ENCODE measurements around the gene MAMDC2.

Gene MAMDC2

GRCh38 chr9:70110194-70111041 is 66.8 kb downstream of the MAMDC2 start:
- peak; percentile 49 for DNase-seq

DNA sequence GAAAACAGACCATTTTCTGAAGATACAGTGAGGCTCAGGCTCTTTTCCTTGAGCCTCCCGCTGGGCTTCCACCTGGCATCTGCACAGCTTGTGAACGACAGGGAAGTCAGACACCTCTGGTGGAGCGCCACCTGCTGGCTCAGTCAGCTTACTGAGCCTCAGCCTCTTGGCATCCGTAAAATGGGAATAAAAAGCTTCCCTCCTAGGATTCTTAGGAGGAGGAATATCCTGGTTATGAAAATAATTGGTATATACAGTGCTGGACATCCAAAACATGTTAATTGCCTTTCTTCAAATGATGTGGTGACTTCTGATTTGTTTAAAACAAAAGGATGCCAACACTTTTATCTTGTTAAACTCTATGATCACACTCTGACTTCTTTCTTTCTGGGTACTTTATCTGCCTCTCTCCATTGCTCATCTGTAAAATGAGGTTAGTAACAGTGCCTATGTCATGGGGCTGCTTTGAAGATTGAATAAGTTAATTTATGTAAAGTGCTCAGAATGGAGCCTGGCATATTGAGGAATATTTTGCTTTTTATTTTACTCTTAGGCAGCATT is 67.5 kb downstream of the MAMDC2 start:
- DNase-seq = peak; percentile 88

DNA sequence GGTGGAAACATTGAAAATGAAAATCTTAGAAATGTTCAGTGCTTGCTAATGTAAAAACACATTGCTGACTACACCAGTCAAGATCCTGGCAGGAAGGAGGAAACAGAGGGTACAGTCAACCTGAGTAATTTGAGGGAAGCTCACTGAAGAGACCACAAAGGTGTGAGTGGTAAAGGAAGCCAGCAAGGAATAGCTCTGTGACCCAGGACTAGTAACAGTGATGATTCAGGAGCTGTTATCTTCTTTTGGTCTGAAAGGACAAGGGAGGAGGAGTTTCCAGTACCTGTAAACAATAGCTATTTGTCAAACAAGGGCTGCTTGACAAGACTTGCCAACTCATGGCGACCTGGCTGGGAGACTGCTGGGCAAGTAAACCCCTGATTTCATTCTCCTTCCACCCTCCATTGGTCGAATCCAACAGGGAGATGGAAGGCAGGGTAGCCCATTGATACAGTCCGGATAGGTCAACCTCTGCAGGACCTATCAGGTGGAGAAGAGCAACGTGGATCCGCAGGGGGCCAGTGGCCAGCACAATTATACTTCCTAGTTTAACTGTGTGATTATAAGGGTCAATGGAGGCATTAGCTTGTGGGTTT is 68.1 kb downstream of the MAMDC2 start:
- no peak for DNase-seq

- no peak for DNase-seq
Measured at GRCh38 chr9:70112981-70113380, 69.3 kb downstream of the MAMDC2 start.

DNA sequence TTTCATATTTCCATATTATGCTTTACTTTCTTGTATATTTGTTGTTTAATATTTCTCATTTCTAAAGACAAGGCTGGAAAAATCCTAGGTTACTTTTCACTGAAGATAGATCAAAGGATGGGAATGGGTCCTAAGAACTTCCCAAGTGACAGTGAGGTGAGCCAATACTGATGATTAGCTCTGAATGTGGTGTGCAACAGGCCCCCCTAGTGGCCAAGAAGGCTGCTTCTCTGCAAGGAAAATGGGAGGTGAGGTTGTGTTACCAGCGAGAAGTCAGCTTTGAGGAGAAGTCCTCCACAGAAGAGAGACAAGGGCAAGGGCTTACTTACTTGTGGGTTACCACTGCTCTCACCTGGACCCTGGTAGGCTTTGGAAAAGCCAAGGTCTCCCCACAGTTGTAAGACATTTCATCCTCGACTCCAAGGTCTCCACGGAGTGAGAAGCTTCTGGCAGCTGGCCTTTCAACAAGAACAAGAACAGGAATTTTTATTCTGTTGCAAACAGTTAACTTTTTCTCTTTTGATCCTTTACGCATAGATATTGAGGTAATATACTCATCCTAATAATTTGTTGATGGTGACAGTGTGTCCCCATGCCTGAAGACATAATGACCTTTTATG is 69.9 kb downstream of the MAMDC2 start:
- no peak for DNase-seq

DNA sequence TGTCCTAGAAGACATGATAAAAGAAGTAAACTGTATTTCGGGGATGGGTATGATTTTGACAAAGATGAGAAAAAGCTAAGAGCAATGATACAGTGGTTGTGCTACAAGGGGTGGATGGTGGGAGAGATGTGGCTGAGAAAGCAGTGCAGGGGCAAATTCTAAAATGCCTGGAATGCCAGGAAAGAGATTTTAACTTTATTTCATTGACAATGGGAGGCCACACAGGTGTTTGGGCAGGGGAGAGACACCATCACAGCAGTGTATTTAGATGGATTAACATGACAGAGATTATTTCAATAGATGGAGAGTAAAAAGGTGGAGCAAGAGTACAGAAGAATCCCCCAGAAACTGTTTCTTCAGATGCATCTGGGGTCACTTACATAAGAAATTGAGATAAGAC is 71.2 kb downstream of the MAMDC2 start:
- no peak for DNase-seq

- DNase-seq = no peak
Measured at GRCh38 chr9:70117835-70118319, 74.2 kb downstream of the MAMDC2 start.

- no peak for DNase-seq
Measured at GRCh38 chr9:70119786-70120185, 76.1 kb downstream of the MAMDC2 start.

DNA sequence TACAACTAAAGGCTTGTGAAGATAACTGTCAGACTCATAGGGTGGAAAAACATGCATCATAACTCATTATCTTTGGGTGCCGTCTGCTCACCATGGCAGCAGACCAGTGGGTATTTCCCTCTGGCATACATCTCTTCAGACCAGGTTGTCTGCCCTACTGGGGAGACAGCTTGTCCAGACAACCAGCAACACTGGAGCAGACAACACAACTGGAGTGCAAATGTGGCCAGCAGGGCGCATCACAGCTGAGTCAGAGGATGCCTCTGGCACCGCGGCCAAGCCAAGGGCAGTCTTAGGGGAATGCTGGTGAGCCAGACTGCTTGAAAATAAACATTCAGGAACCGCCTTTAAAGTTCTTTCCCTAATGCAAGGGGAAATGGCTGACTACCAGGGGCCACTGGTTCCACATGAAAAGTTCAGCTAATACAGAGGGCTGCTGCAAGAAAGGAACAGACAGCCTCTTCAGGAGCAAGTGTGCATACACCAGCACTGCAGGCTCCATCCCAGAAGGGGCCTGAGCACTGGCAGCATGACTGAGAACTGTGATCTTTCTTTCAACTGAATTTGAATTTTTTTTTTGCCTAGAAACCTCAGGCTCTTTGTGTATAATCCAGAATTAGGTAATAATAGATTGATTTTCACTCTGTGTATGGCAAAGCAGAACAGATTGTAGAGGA is 77.3 kb downstream of the MAMDC2 start:
- DNase-seq = no peak

DNA sequence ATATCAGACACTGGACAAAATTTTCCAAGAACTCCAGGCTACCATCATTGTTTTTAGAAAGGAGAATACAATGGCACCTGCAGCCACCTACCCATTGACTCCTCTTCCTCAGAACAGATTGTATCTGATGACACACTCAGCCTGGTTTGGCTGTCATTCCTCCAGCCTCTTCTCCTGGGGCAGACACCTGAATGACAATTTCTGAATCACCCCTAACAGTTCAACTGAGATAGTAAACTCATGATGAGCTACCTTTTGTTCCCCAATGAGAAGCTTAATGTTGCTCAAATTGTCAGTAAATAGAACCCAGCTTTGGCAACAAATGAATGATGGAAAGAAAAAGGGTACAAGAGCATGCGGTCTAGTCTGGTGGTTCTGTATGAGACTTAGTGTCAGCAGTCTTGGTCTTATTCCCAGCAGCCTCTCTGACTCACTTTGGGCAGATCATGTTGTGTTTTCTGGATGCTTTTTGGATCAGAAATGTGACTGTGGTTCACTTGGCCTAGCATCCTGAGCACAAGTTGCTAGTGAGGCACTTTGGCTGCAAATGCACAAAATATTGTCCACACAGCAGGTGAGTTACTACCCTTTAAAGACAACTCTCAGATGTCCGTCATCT is 78.3 kb downstream of the MAMDC2 start:
- DNase-seq = no peak

DNA sequence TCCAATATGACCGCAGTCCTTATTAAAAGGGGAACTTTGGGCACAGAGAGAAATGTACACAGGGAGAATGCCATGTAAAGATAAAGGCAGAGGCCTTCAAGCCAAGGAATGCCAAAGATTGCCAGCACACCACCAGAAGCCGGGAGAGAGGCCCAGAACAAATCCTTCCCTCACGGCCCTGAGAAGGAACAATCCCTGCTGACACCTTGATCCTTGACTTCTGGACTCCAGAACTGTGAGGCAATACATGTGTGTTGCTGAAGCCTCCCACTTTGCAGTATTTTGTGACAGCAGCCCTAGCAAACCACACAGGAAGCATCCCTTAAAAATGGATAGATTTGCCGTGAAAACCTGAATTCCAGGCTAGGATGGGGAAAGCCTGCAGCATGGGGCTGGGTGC is 80.0 kb downstream of the MAMDC2 start:
- no peak for DNase-seq

DNA sequence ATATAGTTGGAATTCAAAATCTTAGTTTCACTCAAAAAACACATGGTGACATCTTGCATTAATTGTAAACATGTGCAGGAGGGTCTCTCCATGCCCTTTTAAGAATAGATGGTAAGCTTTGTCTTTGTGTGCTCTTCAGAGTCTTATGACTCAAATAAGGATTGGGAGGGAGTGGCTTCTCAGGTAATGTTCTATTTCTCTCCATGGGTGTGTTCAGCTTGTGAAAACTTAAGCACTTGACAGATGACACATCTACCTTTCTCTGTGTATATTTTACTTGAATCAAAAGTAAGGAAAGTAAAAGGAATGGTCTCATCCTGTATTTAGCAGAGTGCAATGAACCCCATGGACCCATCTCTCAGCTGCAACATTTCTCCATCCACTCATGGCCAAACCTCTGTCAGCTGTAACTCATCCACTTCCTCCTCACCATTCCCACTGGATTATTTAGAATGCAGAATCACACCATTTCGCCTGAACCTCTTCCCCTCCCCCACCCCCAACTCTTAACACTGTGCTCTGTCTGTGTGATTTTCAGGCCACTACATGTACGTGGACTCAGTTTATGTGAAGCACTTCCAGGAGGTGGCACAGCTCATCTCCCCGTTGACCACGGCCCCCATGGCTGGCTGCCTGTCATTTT is 82.1 kb downstream of the MAMDC2 start:
- DNase-seq = no peak

DNA sequence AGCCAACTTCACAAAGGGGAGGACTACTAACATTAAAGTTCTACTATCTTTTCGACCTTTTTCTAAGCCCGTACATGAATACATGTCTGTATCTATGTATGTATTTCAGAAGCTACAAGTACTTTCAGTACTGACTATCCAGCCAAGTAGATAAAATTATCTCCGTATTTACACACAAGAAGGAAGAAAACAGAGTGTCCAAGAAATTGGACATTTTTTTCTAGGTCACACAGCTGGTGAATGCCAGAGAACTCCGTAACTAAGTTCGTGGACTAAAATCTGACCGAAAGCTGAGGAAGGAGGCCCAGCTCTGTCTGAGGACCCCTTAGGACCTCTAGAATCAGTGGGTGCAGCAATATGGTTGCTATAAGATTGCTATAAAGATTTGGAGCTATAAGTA is 83.4 kb downstream of the MAMDC2 start:
- DNase-seq = no peak

DNA sequence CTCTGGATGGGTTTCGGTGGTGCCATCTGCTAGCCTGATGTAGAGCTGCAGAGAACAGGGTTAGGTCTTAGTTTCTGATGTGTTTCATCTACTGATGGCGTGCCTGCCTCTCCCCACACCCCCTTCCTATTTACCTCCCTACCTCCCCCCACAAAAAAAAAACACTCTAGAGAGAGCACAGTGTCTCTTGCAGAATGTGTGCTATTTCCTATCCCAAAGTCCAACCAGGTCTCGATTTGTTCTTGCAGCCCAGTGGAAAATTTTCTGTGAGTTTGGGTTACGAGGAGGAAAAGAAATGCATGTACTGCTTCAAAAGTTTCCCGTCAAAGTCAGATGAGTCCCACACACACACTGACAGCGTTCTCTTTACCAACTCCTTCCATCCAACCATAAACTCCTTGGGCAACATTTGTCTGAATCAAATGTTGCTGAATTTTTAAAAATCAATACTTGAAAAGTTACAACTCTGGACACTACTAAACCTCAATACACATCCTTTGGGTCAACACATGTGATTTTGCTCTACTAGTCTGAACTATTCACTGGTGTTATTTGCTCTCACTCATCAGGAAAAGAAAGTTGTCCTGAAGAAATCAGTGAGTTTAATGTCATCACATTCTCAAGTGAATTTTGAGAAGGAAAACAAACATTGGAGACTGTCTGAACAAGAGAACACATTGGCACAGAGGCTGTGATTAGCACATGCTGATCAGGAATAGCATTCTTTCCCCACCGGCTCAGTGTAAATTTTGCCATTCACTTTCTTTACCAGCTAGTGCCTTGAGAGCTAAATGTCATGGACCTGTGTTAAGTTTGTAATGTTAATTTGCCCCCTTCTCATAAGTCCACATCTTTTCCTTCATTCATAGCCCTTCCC is 84.1 kb downstream of the MAMDC2 start:
- DNase-seq = no peak

- no peak for DNase-seq
Measured at GRCh38 chr9:70130266-70130665, 86.6 kb downstream of the MAMDC2 start.

GRCh38 chr9:70131296-70131695 is 87.6 kb downstream of the MAMDC2 start:
- DNase-seq = no peak

DNA sequence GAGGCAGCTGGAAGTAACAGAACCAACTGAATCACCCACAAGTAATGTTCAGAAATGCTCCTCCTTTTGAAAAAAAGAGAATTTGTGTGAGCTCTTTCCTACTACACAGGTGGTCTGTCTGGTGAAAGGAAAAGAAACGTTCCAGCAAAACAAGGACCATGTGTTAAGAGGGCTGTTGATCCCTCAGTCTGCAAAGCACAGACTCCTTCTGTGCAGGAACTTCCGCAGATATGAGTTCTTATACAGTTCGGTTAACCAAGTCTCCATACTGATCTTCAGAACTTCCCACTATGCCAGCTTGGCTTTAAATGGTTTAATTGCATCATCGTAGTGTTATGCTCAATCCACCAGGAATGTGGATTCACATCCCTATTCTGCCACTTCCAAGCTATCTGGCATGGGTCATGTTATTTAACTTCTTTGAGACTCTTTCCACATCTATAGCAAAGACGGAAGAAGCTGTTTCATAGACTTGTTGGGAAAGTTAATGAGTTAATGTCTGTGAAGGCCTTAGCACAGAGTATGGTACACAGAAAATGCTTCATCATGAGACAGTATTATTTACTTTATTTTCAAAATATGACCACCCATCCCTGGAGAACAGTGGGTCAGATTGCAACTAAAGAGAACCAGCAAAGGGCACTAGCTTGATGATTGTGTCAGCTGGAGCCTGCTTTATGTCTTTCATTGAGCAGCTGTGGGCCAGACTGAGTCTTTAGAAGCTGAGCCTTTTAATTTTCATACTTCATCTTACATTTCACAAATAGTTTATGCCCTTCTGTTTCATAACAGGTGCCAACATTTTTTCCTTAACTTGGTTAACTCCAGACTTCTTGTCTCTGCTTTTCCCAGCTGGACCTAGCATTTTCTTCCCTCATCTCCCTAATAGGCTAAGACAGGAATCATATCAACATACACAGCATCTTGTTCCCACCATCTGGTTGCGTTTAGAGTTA is 89.9 kb downstream of the MAMDC2 start:
- DNase-seq = no peak

DNA sequence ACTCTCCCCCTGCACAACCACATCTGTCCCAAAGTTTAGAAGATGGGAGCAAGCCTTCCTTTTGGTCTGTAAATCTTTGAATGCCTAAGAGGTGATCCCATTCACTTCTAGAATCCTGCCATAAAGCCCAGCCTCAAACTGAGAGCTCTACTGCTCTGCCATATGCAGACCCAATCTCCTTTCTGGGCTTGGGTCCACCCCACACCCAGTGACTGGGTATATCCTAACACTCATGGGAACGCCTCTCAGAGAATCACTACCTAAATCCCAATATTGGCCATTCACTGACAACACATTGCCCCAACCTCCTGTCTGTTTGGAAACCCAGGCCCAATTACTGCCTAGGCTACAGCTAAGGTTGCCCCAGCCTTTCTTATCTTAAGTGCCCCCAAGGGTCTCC is 90.7 kb downstream of the MAMDC2 start:
- DNase-seq = no peak

GRCh38 chr9:70135176-70135575 is 91.5 kb downstream of the MAMDC2 start:
- no peak for DNase-seq

DNA sequence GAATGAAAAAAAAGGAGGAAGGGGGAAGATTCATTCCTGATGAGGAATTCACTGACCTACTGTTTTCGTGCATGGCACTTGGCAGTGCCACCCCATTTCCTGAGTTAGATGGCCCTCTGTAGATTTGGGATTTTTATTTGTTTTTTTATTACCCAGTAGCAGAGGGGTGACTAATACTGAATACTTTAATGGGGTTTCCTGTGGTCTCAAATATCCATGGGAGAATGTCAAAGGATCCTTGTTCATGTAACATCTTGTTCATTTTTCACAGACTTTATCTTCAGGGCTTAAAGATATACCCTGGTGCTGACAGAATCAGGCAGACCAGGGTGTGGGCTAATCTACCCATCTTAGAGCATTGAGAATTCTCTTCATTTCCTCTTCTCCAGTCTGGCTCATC is 93.0 kb downstream of the MAMDC2 start:
- DNase-seq = no peak
